Epidermal melanocyte (primary cell): Measurements from ENCODE around the gene LRCH1.

Experiments
- DNase-seq: peaks from one replicate; pipeline ENCODE4 v3.0.0; 2011; ENCODE audit warnings: low spot score; ENCODE audit not compliant: insufficient read length

Gene LRCH1

GRCh38 chr13:46612267-46612666, 59.3 kb downstream of the LRCH1 start:
- DNase-seq = no peak

DNA sequence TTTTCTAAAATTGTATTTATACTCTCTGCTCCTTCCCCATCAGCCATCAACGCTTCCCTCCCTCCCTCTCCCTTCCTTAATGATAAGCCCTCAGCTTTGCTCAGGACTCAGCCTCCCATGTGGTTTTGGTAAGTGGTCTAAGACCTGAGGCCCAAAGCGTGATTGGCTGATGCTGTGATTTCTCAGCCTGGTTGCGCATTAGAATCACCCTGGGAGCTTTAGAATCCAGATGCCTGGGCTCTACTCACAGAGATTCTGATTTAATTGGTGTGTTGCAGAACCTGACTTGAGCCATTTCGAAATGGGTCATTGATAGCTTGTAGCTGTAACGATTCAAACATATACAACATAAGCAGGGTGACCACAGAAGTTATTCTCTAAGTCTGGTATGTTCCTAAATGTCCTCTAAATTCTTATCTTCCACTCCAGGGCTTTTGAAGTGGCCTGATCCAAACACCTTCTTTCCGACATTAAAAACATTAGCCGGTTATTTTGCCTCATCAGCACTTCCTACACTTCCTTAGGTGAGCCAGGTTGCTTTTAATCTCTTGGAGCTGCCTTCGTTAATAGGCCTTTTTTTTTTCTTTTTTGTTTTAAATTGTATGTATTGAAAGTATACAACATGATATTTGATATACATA, 60.6 kb downstream of the LRCH1 start:
- DNase-seq = no peak

- DNase-seq = no peak
These were observed 61.6 kb downstream of the LRCH1 start for GRCh38 chr13:46614582-46614981.

GRCh38 chr13:46615888-46616531, 63.0 kb downstream of the LRCH1 start:
- DNase-seq = no peak

- no peak for DNase-seq
These were observed 64.3 kb downstream of the LRCH1 start for GRCh38 chr13:46617229-46617721.

DNA sequence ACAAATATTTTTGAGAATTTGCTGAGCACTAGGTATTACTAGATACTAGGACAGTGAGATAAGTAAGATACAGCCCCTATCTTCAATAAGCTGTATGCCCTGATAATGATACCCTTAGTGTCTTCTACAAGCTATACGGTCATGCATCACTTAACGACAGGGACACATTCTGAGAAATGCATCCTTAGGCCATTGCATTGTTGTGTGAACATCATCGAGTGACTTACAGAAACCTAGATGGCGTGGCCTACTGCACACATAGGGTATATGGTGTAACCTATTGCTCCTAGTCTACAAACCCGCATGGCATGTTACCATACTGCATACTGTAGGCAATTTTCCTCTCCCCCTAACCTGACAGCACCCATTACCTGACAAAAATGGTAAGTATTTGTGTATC, 64.9 kb downstream of the LRCH1 start:
- no peak for DNase-seq

- DNase-seq = no peak
These were observed 65.8 kb downstream of the LRCH1 start for GRCh38 chr13:46618694-46619254.

GRCh38 chr13:46620029-46620428, 67.1 kb downstream of the LRCH1 start:
- no peak for DNase-seq

- DNase-seq = no peak
These were observed 67.5 kb downstream of the LRCH1 start for GRCh38 chr13:46620471-46620870.

GRCh38 chr13:46621133-46621532, 68.2 kb downstream of the LRCH1 start:
- no peak for DNase-seq

DNA sequence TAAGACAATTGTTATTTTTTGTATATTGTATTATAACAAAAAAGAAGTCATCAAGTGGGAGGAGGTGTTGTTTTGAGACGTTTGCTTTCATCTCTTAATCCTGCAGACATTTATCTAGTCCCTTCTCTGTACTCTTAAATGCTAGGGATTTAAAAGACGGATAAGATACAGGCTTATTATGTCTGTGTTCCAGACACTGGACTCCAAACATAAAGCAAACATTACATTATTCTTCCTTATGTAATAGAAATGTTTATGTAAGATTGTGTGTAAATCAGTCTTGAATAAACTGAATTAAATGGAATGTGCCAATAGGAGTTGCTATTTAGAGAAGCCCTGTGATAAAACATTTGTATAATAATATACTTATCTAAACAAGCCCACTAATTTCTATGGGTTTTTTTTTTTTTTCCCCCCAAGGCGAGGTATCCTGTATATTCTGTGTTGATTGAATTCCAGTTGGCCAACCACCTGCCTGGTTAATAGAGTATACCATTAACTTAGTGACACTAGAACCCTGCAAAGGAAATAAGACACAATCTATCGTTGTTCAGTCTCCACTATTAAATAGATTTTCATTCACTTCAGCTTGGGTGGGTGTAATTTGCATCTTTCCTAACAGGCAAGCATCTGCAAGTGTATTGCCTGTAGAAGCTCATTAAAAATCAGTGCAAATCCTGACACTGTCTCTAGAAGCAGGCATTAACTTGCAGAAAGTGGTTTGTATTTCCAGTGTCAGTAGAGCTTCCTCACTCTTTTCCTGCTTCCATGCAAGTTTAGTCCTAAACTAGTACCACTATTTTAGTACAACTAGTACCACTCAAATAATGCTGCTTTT, 69.0 kb downstream of the LRCH1 start:
- no peak for DNase-seq

- DNase-seq = peak; percentile 67
These were observed 69.8 kb downstream of the LRCH1 start for GRCh38 chr13:46622630-46623256.

- DNase-seq = no peak
These were observed 71.4 kb downstream of the LRCH1 start for GRCh38 chr13:46624353-46624752.

DNA sequence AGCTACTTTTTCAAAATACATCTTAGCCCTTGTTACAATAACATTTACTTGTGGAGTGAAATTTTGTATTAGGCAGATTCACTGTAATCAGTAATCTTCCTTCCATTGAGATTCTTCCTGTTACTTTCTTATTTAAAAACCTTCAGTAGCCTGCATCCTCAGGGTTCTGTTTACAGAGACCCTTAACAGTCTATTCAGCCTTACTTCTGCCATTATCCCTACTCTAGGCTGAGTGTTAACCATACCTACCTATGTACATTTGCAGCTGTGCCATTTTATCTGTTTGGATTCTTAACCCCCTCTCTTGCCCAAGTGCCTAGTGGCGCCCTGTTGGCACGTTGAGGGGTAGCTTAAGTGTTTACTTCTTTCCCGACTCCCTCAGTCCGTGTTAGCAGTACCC, 71.9 kb downstream of the LRCH1 start:
- DNase-seq = no peak

DNA sequence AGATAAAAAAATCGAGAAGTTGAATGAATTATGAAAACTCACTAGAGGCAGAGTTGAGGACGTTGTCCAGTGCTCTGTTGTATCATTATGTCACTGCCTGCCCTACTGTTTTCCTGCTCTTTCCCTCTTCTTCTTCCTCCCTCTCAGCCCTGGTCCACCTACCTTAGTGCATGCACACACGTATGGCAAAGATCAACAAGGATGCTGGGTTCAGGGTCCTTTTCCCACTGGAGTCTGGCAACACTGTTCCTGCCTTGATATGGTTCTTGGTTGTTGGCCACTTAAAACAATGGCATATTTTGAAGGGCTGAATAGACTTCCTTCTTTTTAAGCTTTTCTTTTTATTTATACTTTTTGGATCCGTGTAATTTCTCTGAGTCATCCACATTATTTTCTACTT, 74.5 kb downstream of the LRCH1 start:
- no peak for DNase-seq

- DNase-seq = no peak
These were observed 75.8 kb downstream of the LRCH1 start for GRCh38 chr13:46628622-46629365.

GRCh38 chr13:46629811-46630413, 76.9 kb downstream of the LRCH1 start:
- DNase-seq = no peak

GRCh38 chr13:46630431-46631178, 77.6 kb downstream of the LRCH1 start:
- DNase-seq = no peak

DNA sequence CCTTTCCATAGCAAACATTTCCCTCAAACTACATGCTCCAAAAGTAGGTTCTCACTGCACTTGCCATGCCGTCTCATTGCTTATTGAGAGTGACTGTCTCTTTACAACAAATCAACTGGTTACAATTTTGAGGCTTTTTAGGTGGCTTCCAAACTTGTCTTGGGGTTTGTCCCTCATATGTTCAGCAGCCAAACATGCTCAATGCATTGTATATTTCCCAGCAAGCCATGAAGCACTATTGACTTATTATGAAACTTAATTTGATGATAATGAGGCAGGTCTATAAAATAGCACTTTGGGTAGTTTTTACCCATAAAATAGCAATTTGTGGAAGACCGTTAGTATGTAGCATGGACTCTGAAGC, 78.2 kb downstream of the LRCH1 start:
- DNase-seq = no peak

GRCh38 chr13:46632176-46632575, 79.2 kb downstream of the LRCH1 start:
- no peak for DNase-seq
